Astrocyte (in vitro differentiated cells and primary cell): ENCODE data around the gene CPT2. TPM values are rescaled to one million over a fixed set of nuclear protein-coding genes. Genes with fewer than 3 reads are reported as not detected.

ENCODE experiments used
- DNase-seq: peaks from one replicate; pipeline ENCODE4 v3.0.0-alpha.2; 2010; ENCODE audit warnings: low read depth
- FAIRE-seq: peaks from 2 replicates; lab custom pipeline; 2011; peaks lifted over from hg19 to GRCh38; lab: Jason Lieb, UNC
- H2AFZ ChIP-seq: 2 replicates; pipeline ENCODE4 v1.6.0; 2012; ENCODE audit warnings: low read depth, low read length, inconsistent platforms
- H3K27ac ChIP-seq: 2 replicates; pipeline ENCODE4 v1.5.1; 2011; ENCODE audit warnings: low read depth, low read length, inconsistent platforms
- H3K27me3 ChIP-seq: 2 replicates; pipeline ENCODE4 v1.6.0; 2011; ENCODE audit warnings: low read length, inconsistent platforms; ENCODE audit not compliant: insufficient read depth
- H3K36me3 ChIP-seq: 2 replicates; pipeline ENCODE4 v1.5.1; 2011; ENCODE audit warnings: low read length, inconsistent platforms; ENCODE audit not compliant: insufficient read depth
- H3K4me1 ChIP-seq: 2 replicates; pipeline ENCODE4 v1.5.1; 2011; ENCODE audit warnings: low read length, inconsistent platforms; ENCODE audit not compliant: insufficient read depth
- H3K4me2 ChIP-seq: 2 replicates; pipeline ENCODE4 v1.6.0; 2012; ENCODE audit warnings: low read length, inconsistent platforms
- H3K4me3 ChIP-seq: 2 replicates; pipeline ENCODE4 v1.5.1; 2011; ENCODE audit warnings: low read depth, mild to moderate bottlenecking, low read length, inconsistent platforms; ENCODE audit not compliant: insufficient read depth
- H3K79me2 ChIP-seq: 2 replicates; pipeline ENCODE4 v1.6.0; 2012; ENCODE audit warnings: mild to moderate bottlenecking, low read length, inconsistent platforms; ENCODE audit not compliant: insufficient read depth
- H3K9ac ChIP-seq: 2 replicates; pipeline ENCODE4 v1.6.0; 2012; ENCODE audit warnings: mild to moderate bottlenecking, low read length, inconsistent platforms
- H3K9me3 ChIP-seq: 2 replicates; pipeline ENCODE4 v1.5.1; 2012; ENCODE audit warnings: low read depth, mild to moderate bottlenecking, low read length, inconsistent platforms; ENCODE audit not compliant: insufficient read depth
- H4K20me1 ChIP-seq: 2 replicates; pipeline ENCODE4 v1.6.0; 2012; ENCODE audit warnings: low read length, inconsistent platforms; ENCODE audit not compliant: insufficient read depth
- H3K27ac Mint-ChIP-seq: one replicate; pipeline ENCODE4 v1.8.0; 2021; ENCODE audit warnings: mild to moderate bottlenecking, mixed read lengths; ENCODE audit not compliant: unreplicated experiment
- H3K27me3 Mint-ChIP-seq: one replicate; pipeline ENCODE4 v1.8.0; 2021; ENCODE audit warnings: low read depth, mixed read lengths; ENCODE audit not compliant: unreplicated experiment
- H3K36me3 Mint-ChIP-seq: one replicate; pipeline ENCODE4 v1.8.0; 2021; ENCODE audit warnings: low read depth, mixed read lengths; ENCODE audit not compliant: unreplicated experiment
- H3K4me1 Mint-ChIP-seq: one replicate; pipeline ENCODE4 v1.8.0; 2021; ENCODE audit warnings: low read depth, mixed read lengths; ENCODE audit not compliant: unreplicated experiment
- H3K4me3 Mint-ChIP-seq: one replicate; pipeline ENCODE4 v1.8.0; 2021; ENCODE audit warnings: mild to moderate bottlenecking, moderate library complexity, mixed read lengths; ENCODE audit not compliant: unreplicated experiment
- H3K9me3 Mint-ChIP-seq: one replicate; pipeline ENCODE4 v1.8.0; 2021; ENCODE audit warnings: mild to moderate bottlenecking, mixed read lengths; ENCODE audit not compliant: unreplicated experiment
- CTCF ChIP-seq: IDR thresholded peaks from 2 replicates; pipeline ENCODE4 v1.5.1; 2011; ENCODE audit warnings: low read depth, mild to moderate bottlenecking, inconsistent platforms, low read length, moderate library complexity; ENCODE audit not compliant: insufficient read depth
- EZH2 ChIP-seq: IDR thresholded peaks from 2 replicates; pipeline ENCODE4 v1.6.1; 2012; ENCODE audit warnings: mild to moderate bottlenecking, low read length, inconsistent platforms; ENCODE audit not compliant: insufficient read depth
- total RNA-seq: library from RNA; stranded (reverse); gene quantifications from 2 replicates; pipeline ENCODE4 v1.2.1, GENCODE V29; 2021

CPT2 gene
- total RNA-seq, 1 donor from 2014 or later: 10.4 TPM

DNA sequence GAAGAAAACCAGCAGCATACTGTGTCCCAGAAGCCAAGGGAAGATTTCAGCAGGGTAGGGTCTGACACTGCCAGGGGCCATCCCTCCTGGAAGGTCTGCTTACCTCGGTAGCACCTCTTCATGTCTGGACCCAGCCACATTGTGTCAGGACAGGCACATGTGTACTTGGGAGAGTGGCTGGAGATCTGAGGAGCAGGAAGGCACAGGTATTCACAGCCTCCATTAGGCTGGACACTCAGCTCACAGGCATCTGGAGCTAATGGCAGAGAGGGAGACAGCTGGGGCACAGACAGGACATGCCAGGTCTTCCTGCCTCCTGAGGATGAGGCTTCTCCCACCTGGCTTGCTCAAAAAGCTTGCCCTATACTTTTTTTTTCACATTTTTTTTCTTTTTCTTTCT is 61.6 kb downstream of the CPT2 start:
- Histone ChIP-seq H2AFZ (no peak overlapping the region), H3K36me3 (peaks cover 35% of the 10 kb centered on the region), H4K20me1 (no peaks in the 10 kb centered on the region), H3K27ac (no peak overlapping the region), H3K79me2 (no peaks in the 10 kb centered on the region), H3K4me3 (no peak overlapping the region), H3K9ac (no peak overlapping the region), H3K27me3 (no peaks in the 10 kb centered on the region), H3K4me1 (no peaks in the 10 kb centered on the region), H3K9me3 (no peaks in the 10 kb centered on the region), H3K4me2 (no peak overlapping the region)
- DNase-seq: no peak
- no peak for FAIRE-seq
- Mint-ChIP-seq H3K36me3 (peaks cover 6% of the 10 kb centered on the region), H3K9me3 (no peaks in the 10 kb centered on the region), H3K27me3 (no peaks in the 10 kb centered on the region), H3K4me3 (no peak overlapping the region), H3K27ac (no peak overlapping the region), H3K4me1 (peaks cover 9% of the 10 kb centered on the region)
- TF ChIP-seq EZH2 (no peak), CTCF (no peak)

DNA sequence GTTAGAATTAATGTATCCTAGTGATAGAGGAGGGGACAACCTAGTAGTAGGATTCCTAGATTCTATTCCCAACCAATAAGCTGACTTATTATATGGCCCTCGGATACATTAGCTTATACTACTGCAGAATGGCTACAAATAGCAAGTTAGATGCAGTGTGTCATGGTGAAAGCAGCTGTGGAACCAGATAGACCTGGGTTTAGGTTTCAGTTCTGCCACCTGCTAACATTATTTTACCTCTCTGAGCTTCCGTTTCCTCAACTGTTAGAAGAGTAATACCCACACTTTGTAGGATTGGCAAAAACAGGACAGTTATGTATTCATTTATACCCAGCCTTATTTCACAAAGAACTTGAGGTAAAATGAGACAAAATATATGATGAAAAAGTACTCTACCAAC is 63.3 kb downstream of the CPT2 start:
- no peak for TF ChIP-seq EZH2
- Histone ChIP-seq H3K4me1 (no peaks in the 10 kb centered on the region), H3K4me3 (no peak overlapping the region), H3K4me2 (no peak overlapping the region), H3K27me3 (no peaks in the 10 kb centered on the region), H4K20me1 (no peaks in the 10 kb centered on the region), H3K27ac (no peak overlapping the region), H3K36me3 (peaks cover 36% of the 10 kb centered on the region), H3K79me2 (no peaks in the 10 kb centered on the region), H3K9ac (no peak overlapping the region), H2AFZ (no peak overlapping the region), H3K9me3 (no peaks in the 10 kb centered on the region)
- no peaks in the 10 kb centered on the region for H3K9me3 Mint-ChIP-seq
- no peaks in the 10 kb centered on the region for H3K27me3 Mint-ChIP-seq
- no peaks in the 10 kb centered on the region for H3K4me1 Mint-ChIP-seq
- peaks cover 8% of the 10 kb centered on the region for H3K36me3 Mint-ChIP-seq
- DNase-seq: no peak
- no peak overlapping the region for H3K4me3 Mint-ChIP-seq
- H3K27ac Mint-ChIP-seq: no peak overlapping the region
- no peak for FAIRE-seq

- H3K27ac ChIP-seq: no peak overlapping the region
- Mint-ChIP-seq H3K4me1 (no peaks in the 10 kb centered on the region), H3K36me3 (peaks cover 15% of the 10 kb centered on the region), H3K9me3 (no peaks in the 10 kb centered on the region), H3K27ac (no peak overlapping the region), H3K4me3 (no peak overlapping the region), H3K27me3 (no peaks in the 10 kb centered on the region)
- H3K36me3 ChIP-seq: peaks cover 34% of the 10 kb centered on the region
- no peak overlapping the region for H3K9ac ChIP-seq
- TF ChIP-seq CTCF (no peak), EZH2 (no peak)
- FAIRE-seq (no peak), DNase-seq (no peak)
- H3K79me2 ChIP-seq: no peaks in the 10 kb centered on the region
- no peaks in the 10 kb centered on the region for H3K27me3 ChIP-seq
- H3K4me2 ChIP-seq: no peak overlapping the region
- H3K9me3 ChIP-seq: no peaks in the 10 kb centered on the region
- H4K20me1 ChIP-seq: no peaks in the 10 kb centered on the region
- no peak overlapping the region for H2AFZ ChIP-seq
- no peak overlapping the region for H3K4me3 ChIP-seq
- no peaks in the 10 kb centered on the region for H3K4me1 ChIP-seq
Observed at GRCh38 chr1:53260631-53261247, 64.1 kb downstream of the CPT2 start.
